ENCODE measurements around the gene CD22. TPM values are rescaled to one million over a fixed set of nuclear protein-coding genes. Genes with fewer than 3 reads are reported as not detected.
A peak's percentile ranks its signal among the peaks of the same experiment; 100 is the strongest.
"Not testable (repeated sequence)": the region's sequence is repeated elsewhere in the genome, so short reads cannot be mapped to it uniquely, and the experiment has no call there.

Gene CD22
- total RNA-seq, 1 donor from 2014 or later, result 15.8 TPM

GRCh38 chr19:35353635-35354034 is 24.6 kb downstream of the CD22 start:
- no peaks in the 10 kb centered on the region for H3K27me3 ChIP-seq
- no peak overlapping the region for H3K27ac ChIP-seq
- no peak overlapping the region for H3K4me3 ChIP-seq
- no peaks in the 10 kb centered on the region for H3K9me3 ChIP-seq
- DNase-seq (peak; percentile 28), ATAC-seq (no peak)
- H3K4me1 ChIP-seq, result peaks cover 7% of the 10 kb centered on the region
- intact Hi-C loops (cut with DNase I), result loop anchor here (10.0 kb wide), 2 partner anchors 111 to 141 kb away; partner anchors contain the start of gene KRTDAP
- H3K36me3 ChIP-seq, result no peaks in the 10 kb centered on the region
- no peak for TF ChIP-seq CTCF (IDR thresholded peaks at IDR 0.05)

GRCh38 chr19:35354898-35355297 is 25.9 kb downstream of the CD22 start:
- Histone ChIP-seq H3K27ac (no peak overlapping the region), H3K27me3 (no peaks in the 10 kb centered on the region), H3K4me1 (peaks cover 7% of the 10 kb centered on the region), H3K9me3 (no peaks in the 10 kb centered on the region), H3K4me3 (no peak overlapping the region), H3K36me3 (no peaks in the 10 kb centered on the region)
- intact Hi-C loops (cut with DNase I), result loop anchor here (10.0 kb wide), 2 partner anchors 110 to 140 kb away; partner anchors contain the start of gene KRTDAP
- TF ChIP-seq CTCF (IDR thresholded peaks at IDR 0.05), result no peak
- DNase-seq (peak; percentile 19), ATAC-seq (no peak)

- Histone ChIP-seq H3K4me1 (peaks cover 7% of the 10 kb centered on the region), H3K4me3 (no peak overlapping the region), H3K36me3 (no peaks in the 10 kb centered on the region), H3K9me3 (no peaks in the 10 kb centered on the region), H3K27ac (no peak overlapping the region), H3K27me3 (no peaks in the 10 kb centered on the region)
- TF ChIP-seq CTCF (IDR thresholded peaks at IDR 0.05), result no peak
- peak; percentile 48 for DNase-seq
- intact Hi-C loops (cut with DNase I), result loop anchor here (10.0 kb wide), 2 partner anchors 109 to 139 kb away; partner anchors contain the start of gene KRTDAP
- ATAC-seq, result no peak
These were observed 26.9 kb downstream of the CD22 start for GRCh38 chr19:35355791-35356460.

- TF ChIP-seq CTCF (IDR thresholded peaks at IDR 0.05), result no peak
- peak; percentile 68 for DNase-seq
- Histone ChIP-seq H3K4me1 (peaks cover 7% of the 10 kb centered on the region), H3K27ac (no peak within 1 kb of the TSS), H3K9me3 (no peaks in the 10 kb centered on the region), H3K36me3 (no peaks in the 10 kb centered on the region), H3K27me3 (no peaks in the 10 kb centered on the region), H3K4me3 (no peak within 1 kb of the TSS)
- peak; percentile 59 for ATAC-seq
- intact Hi-C loops (cut with DNase I), result loop anchor here (10.0 kb wide), 2 partner anchors 107 to 137 kb away; partner anchors contain the start of gene KRTDAP
These were observed 29.0 kb downstream of the CD22 start, which contains the start of gene FFAR3 for GRCh38 chr19:35357867-35358573. FFAR3 (plus strand) TSS chr19:35358460; CDS start chr19:35358891, 431 bp downstream.

- H3K36me3 ChIP-seq, H3K27ac ChIP-seq, ATAC-seq, H3K27me3 ChIP-seq, H3K4me1 ChIP-seq, H3K4me3 ChIP-seq, H3K9me3 ChIP-seq: not testable (repeated sequence)
- intact Hi-C loops (cut with DNase I), result loop anchor here (10.0 kb wide), 2 partner anchors 106 to 136 kb away; partner anchors contain the start of gene KRTDAP
- peak; percentile 42 for DNase-seq
These were observed 29.8 kb downstream of the CD22 start for GRCh38 chr19:35358834-35359233.

- not testable (repeated sequence) for H3K4me1 ChIP-seq, H3K36me3 ChIP-seq, H3K4me3 ChIP-seq, H3K9me3 ChIP-seq, H3K27ac ChIP-seq, ATAC-seq, H3K27me3 ChIP-seq
- intact Hi-C loops (cut with DNase I), result loop anchor here (10.0 kb wide), 2 partner anchors 105 to 135 kb away; partner anchors contain the start of gene KRTDAP
- DNase-seq, result peak; percentile 52
These were observed 30.4 kb downstream of the CD22 start for GRCh38 chr19:35359395-35359794.

GRCh38 chr19:35360081-35360480 is 31.1 kb downstream of the CD22 start:
- DNase-seq; H3K4me1 ChIP-seq; H3K9me3 ChIP-seq; intact Hi-C loops (cut with DNase I); H3K27ac ChIP-seq; H3K36me3 ChIP-seq; H3K4me3 ChIP-seq; ATAC-seq; H3K27me3 ChIP-seq: not testable (repeated sequence)

Measured in upper lobe of right lung (tissue), 1 donor.